K562 (cell line): ENCODE measurements around the gene SLC5A2. TPM values are rescaled to one million over a fixed set of nuclear protein-coding genes. Genes with fewer than 3 reads are reported as not detected.

Source experiments
- CHCHD3 ChIP-seq: fragments of 250-450 bp; sonication (Bioruptor Pico); IDR thresholded peaks from 2 replicates; pipeline ENCODE4 v2.1.2; 2022; ENCODE audit warnings: mild to moderate bottlenecking
- ETV6 ChIP-seq, 3 experiments: fragments of 150-350 bp in 1 of 3; sonication (generic) in 1 of 3; formaldehyde crosslinking in 1 of 3; IDR thresholded peaks; 2 replicates each; pipeline versions ENCODE4 v1.6.1 to v1.8.0; 2014 to 2022; ENCODE audit warnings: borderline replicate concordance in 2 of 3, low read depth in 2 of 3, antibody characterized with exemption in 1 of 3, low read length in 1 of 3, mild to moderate bottlenecking in 1 of 3, missing genetic modification reagents in 1 of 3
- HIVEP1 ChIP-seq: fragments of 250-450 bp; sonication (Bioruptor Pico); IDR thresholded peaks from 2 replicates; pipeline ENCODE4 v1.4.0; 2020; ENCODE audit warnings: mild to moderate bottlenecking
- L3MBTL2 ChIP-seq: fragments of 450-650 bp; IDR thresholded peaks from 2 replicates; pipeline ENCODE4 v1.6.1; 2016; ENCODE audit warnings: mild to moderate bottlenecking, moderate library complexity
- MGA ChIP-seq: fragments of 450-650 bp; IDR thresholded peaks from 2 replicates; pipeline ENCODE4 v1.6.1; 2016; ENCODE audit warnings: mild to moderate bottlenecking, moderate library complexity
- NR1H2 ChIP-seq: sonication (generic); formaldehyde crosslinking; IDR thresholded peaks from 2 replicates; pipeline ENCODE4 v1.4.0; 2020; ENCODE audit warnings: mild to moderate bottlenecking, missing genetic modification reagents
- RCOR1 ChIP-seq, 2 experiments: IDR thresholded peaks; 2 replicates each; pipeline ENCODE4 v1.6.1; 2012; ENCODE audit warnings: low read depth in 2 of 2, low read length in 2 of 2, borderline replicate concordance in 1 of 2, improper control_type of control experiment in 1 of 2
- SAP30 ChIP-seq: fragments of 200-600 bp; sonication (generic); IDR thresholded peaks from 2 replicates; pipeline ENCODE4 v1.6.1; 2012; ENCODE audit warnings: borderline replicate concordance, low read depth, mild to moderate bottlenecking, moderate library complexity, low read length, control low read depth, inconsistent platforms; ENCODE audit not compliant: insufficient read depth, poor library complexity, severe bottlenecking
- SIN3B ChIP-seq: fragments of 450-650 bp; IDR thresholded peaks from 2 replicates; pipeline ENCODE4 v1.6.1; 2017; ENCODE audit warnings: low read depth, mild to moderate bottlenecking, moderate library complexity
- TSHZ1 ChIP-seq: fragments of 250-450 bp; sonication (Bioruptor Pico); IDR thresholded peaks from 2 replicates; pipeline ENCODE4 v1.4.0; 2020; ENCODE audit warnings: mild to moderate bottlenecking, moderate library complexity
- ZNF175 ChIP-seq: fragments of 200-800 bp; sonication (Bioruptor generic); IDR thresholded peaks from 2 replicates; pipeline ENCODE4 v1.6.1; 2016; ENCODE audit warnings: low read depth, mild to moderate bottlenecking, missing genetic modification characterization, missing compliant biosample characterization
- ZNF41 ChIP-seq: fragments of 250-450 bp; sonication (Bioruptor Pico); conservative IDR thresholded peaks from 2 replicates; pipeline ENCODE4 v1.4.0; 2020; ENCODE audit warnings: mild to moderate bottlenecking
- polyA plus RNA-seq, 8 experiments: library from polyadenylated mRNA; depleted of rRNA in 4 of 8; stranded (reverse) in 5 of 8; unstranded in 3 of 8; fragments of >200 nt; fragmentation: Nextera tagmentation in 2 of 8; fragmentation: Illumina TruSeq in 1 of 8; extraction: Ambion mirVana in 2 of 8; extraction: Trizol in 1 of 8; gene quantifications; 2 replicates each; pipeline versions ENCODE4 v1.2.1 to v1.2.3, GENCODE V29; 2011 to 2014; ENCODE audit warnings: inconsistent platforms in 1 of 8, missing spikeins in 1 of 8
- total RNA-seq, 7 experiments: library from RNA; depleted of rRNA in 6 of 7; stranded (reverse); fragments of >200 nt in 6 of 7; fragmentation: Illumina TruSeq in 2 of 7; extraction: Trizol in 2 of 7; gene quantifications; 2 replicates each; pipeline versions ENCODE4 v1.2.1 to v1.2.3, GENCODE V29; 2011 to 2021; ENCODE audit warnings: low replicate concordance in 1 of 7

SLC5A2 gene
- total and polyA plus RNA-seq, 9 of the 15 experiments (the other 6 are each of a cell fraction or from before 2014, with no cell fraction given): 0.07 to 2.7 (median 2.2) TPM; not detected in 6

GRCh38 chr16:31480851-31481536 lies 1.9 kb upstream of the SLC5A2 start (continued):
- peak; percentile 19; the same call in 1 of the 2 replicates for TF ChIP-seq MGA
- no peak for TF ChIP-seq NR1H2 (CRISPR knock-in tag)
- TF ChIP-seq HIVEP1 (CRISPR knock-in tag): no peak
- peak; percentile 74 for TF ChIP-seq L3MBTL2
- no peak for TF ChIP-seq TSHZ1 (CRISPR knock-in tag)
- TF ChIP-seq ETV6 (IDR thresholded peaks at IDR 0.05; ENCODE audit: borderline replicate concordance in 1 of 2, low read depth in 2 of 2, low read length in 1 of 2): no peak
- no peak for TF ChIP-seq ETV6 (CRISPR knock-in tag; IDR thresholded peaks at IDR 0.05; ENCODE audit: borderline replicate concordance)
- peak in 1 of 2 experiments; percentile 38; a peak in 1 of 4 replicates for TF ChIP-seq RCOR1 (IDR thresholded peaks at IDR 0.05; ENCODE audit: borderline replicate concordance in 1 of 2, low read depth in 2 of 2, low read length in 2 of 2)
- TF ChIP-seq ZNF175 (CRISPR knock-in tag): no peak
- TF ChIP-seq CHCHD3: no peak
- no peak for TF ChIP-seq SAP30
- TF ChIP-seq SIN3B: no peak
- TF ChIP-seq ZNF41 (CRISPR knock-in tag): no peak
